Vagina (tissue), 2 donors: ENCODE measurements around the gene ZER1. TPM values are rescaled to one million over a fixed set of nuclear protein-coding genes. Genes with fewer than 3 reads are reported as not detected.

Source experiments
- DNase-seq, 2 donors: peaks; one replicate each; pipeline ENCODE4 v3.0.0-alpha.2; 2017; ENCODE audit errors: extremely low spot score in 2 of 2
- H3K27ac ChIP-seq: fragments of 200-600 bp; sonication (generic); one replicate; pipeline ENCODE4 v1.5.1; 2019
- H3K27me3 ChIP-seq: fragments of 200-600 bp; sonication (generic); one replicate; pipeline ENCODE4 v1.5.1; 2019
- H3K36me3 ChIP-seq, 2 donors: fragments of 200-600 bp; sonication (generic); one replicate each; pipeline ENCODE4 v1.5.1; 2017 to 2019
- H3K4me1 ChIP-seq: fragments of 200-600 bp; sonication (generic); one replicate; pipeline ENCODE4 v1.5.1; 2019
- H3K4me3 ChIP-seq, 2 donors: fragments of 200-600 bp; sonication (generic); 1 replicate in 1 of 2; 2 replicates in 1 of 2; pipeline ENCODE4 v1.5.1; 2016 to 2019
- H3K9me3 ChIP-seq: fragments of 200-600 bp; sonication (generic); one replicate; pipeline ENCODE4 v1.5.1; 2019
- CTCF ChIP-seq, 3 experiments: fragments of 450-650 bp in 2 of 3; fragments of 200-600 bp in 1 of 3; sonication (generic) in 1 of 3; IDR thresholded peaks; one replicate each; pipeline ENCODE4 v1.5.1; 2017 to 2019; ENCODE audit warnings: antibody characterized with exemption in 3 of 3, mild to moderate bottlenecking in 2 of 3, moderate library complexity in 2 of 3
- POLR2A ChIP-seq, 2 donors: fragments of 450-650 bp; IDR thresholded peaks; one replicate each; pipeline ENCODE4 v1.6.1; 2017; ENCODE audit warnings: antibody characterized with exemption in 2 of 2, mild to moderate bottlenecking in 2 of 2, moderate library complexity in 2 of 2
- POLR2AphosphoS5 ChIP-seq, 2 donors: sonication (generic); formaldehyde crosslinking; IDR thresholded peaks; one replicate each; pipeline ENCODE4 v1.9.0; 2017; ENCODE audit warnings: antibody characterized with exemption in 2 of 2, mild to moderate bottlenecking in 2 of 2, low read depth in 1 of 2; ENCODE audit not compliant: insufficient read depth in 1 of 2
- intact Hi-C: fragments of 100-400 bp; cut with DNase I; formaldehyde crosslinking; loops from one replicate; pipeline ENCODE4 v1.15.1; 2023
- total RNA-seq: library from RNA; depleted of rRNA; stranded (reverse); fragments of >200 nt; gene quantifications from one replicate; pipeline ENCODE4 v1.2.3, GENCODE V29; 2016

Gene ZER1
- total RNA-seq, 1 donor from 2014 or later = 54.8 TPM

- H3K27me3 ChIP-seq = no peaks in the 10 kb centered on the region
- no peak overlapping the region for H3K27ac ChIP-seq
- H3K4me1 ChIP-seq = peaks cover 3% of the 10 kb centered on the region
- TF ChIP-seq CTCF (IDR thresholded peaks at IDR 0.05) = no peak
- no peak for DNase-seq
- no peak overlapping the region for H3K4me3 ChIP-seq
- H3K9me3 ChIP-seq = no peaks in the 10 kb centered on the region
- intact Hi-C loops = no loop called here
- peaks cover 0 to 28% of the 10 kb centered on the region in 2 donors for H3K36me3 ChIP-seq
These were observed 41.8 kb downstream of the ZER1 start for GRCh38 chr9:128729766-128730517.

GRCh38 chr9:128729302-128729701, 42.4 kb downstream of the ZER1 start:
- no peak for TF ChIP-seq POLR2A (IDR thresholded peaks at IDR 0.05)
- TF ChIP-seq POLR2AphosphoS5 (IDR thresholded peaks at IDR 0.05; ENCODE audit: insufficient read depth in 1 of 2, low read depth in 1 of 2) = no peak
- no peak for TF ChIP-seq CTCF (IDR thresholded peaks at IDR 0.05)
- Histone ChIP-seq H3K27ac (no peak overlapping the region), H3K4me3 (no peak overlapping the region), H3K9me3 (no peaks in the 10 kb centered on the region), H3K36me3 (peaks cover 0 to 21% of the 10 kb centered on the region in 2 donors), H3K4me1 (peaks cover 9% of the 10 kb centered on the region), H3K27me3 (no peaks in the 10 kb centered on the region)
- intact Hi-C loops = no loop called here
- no peak for DNase-seq

- Histone ChIP-seq H3K27ac (no peak overlapping the region), H3K36me3 (peaks cover 0 to 19% of the 10 kb centered on the region in 2 donors), H3K4me1 (peaks cover 14% of the 10 kb centered on the region), H3K4me3 (no peak overlapping the region), H3K9me3 (no peaks in the 10 kb centered on the region), H3K27me3 (no peaks in the 10 kb centered on the region)
- TF ChIP-seq POLR2A (IDR thresholded peaks at IDR 0.05) (no peak), CTCF (IDR thresholded peaks at IDR 0.05) (no peak), POLR2AphosphoS5 (IDR thresholded peaks at IDR 0.05; ENCODE audit: insufficient read depth in 1 of 2, low read depth in 1 of 2) (no peak)
- no peak for DNase-seq
- intact Hi-C loops = no loop called here
These were observed 43.4 kb downstream of the ZER1 start for GRCh38 chr9:128728298-128728697.

- H3K4me3 ChIP-seq = no peak overlapping the region
- H3K4me1 ChIP-seq = peaks cover 20% of the 10 kb centered on the region
- intact Hi-C loops = no loop called here
- no peak for TF ChIP-seq POLR2A (IDR thresholded peaks at IDR 0.05)
- no peak for TF ChIP-seq POLR2AphosphoS5 (IDR thresholded peaks at IDR 0.05; ENCODE audit: insufficient read depth in 1 of 2, low read depth in 1 of 2)
- no peak for TF ChIP-seq CTCF (IDR thresholded peaks at IDR 0.05)
- no peaks in the 10 kb centered on the region for H3K9me3 ChIP-seq
- H3K27ac ChIP-seq = no peak overlapping the region
- peaks cover 0 to 14% of the 10 kb centered on the region in 2 donors for H3K36me3 ChIP-seq
- no peak for DNase-seq
- H3K27me3 ChIP-seq = no peaks in the 10 kb centered on the region
These were observed 44.0 kb downstream of the ZER1 start for GRCh38 chr9:128727640-128728248.

- intact Hi-C loops = no loop called here
- Histone ChIP-seq H3K4me3 (peak overlapping the region; percentile 50 to 79), H3K27ac (peak overlapping the region; percentile 80), H3K36me3 (no peaks in the 10 kb centered on the region), H3K27me3 (no peaks in the 10 kb centered on the region), H3K9me3 (no peaks in the 10 kb centered on the region), H3K4me1 (peaks cover 23% of the 10 kb centered on the region)
- no peak for DNase-seq
- TF ChIP-seq POLR2A (IDR thresholded peaks at IDR 0.05) (no peak), CTCF (IDR thresholded peaks at IDR 0.05) (no peak), POLR2AphosphoS5 (IDR thresholded peaks at IDR 0.05; ENCODE audit: insufficient read depth in 1 of 2, low read depth in 1 of 2) (no peak)
These were observed 46.9 kb downstream of the ZER1 start for GRCh38 chr9:128724744-128725211.
